HepG2 (cell line): Measurements from ENCODE around the gene CHKB. TPM values are rescaled to one million over a fixed set of nuclear protein-coding genes. Genes with fewer than 3 reads are reported as not detected.
A peak's percentile ranks its signal among the peaks of the same experiment; 100 is the strongest.

Source experiments
- ATAC-seq: fragments of 200-7000 bp; cut with Tn5 transposase; 3 replicates; pipeline ENCODE4 v1.9.1; 2020; ENCODE audit warnings: mild to moderate bottlenecking, moderate library complexity
- BruUV-seq: library from RNA; stranded (reverse); fragments of 400-500 nt; replicated peaks from 2 replicates; lab custom pipeline; 2021; lab: Mats Ljungman, UMichigan
- CTCF ChIA-PET: fragments of 300-600 bp; formaldehyde crosslinking; extraction: SDS; loops from one replicate; lab custom pipeline; 2021; ENCODE audit warnings: low total read pairs, inconsistent platforms, low intra/inter-chr PET ratio; lab: Yijun Ruan, JAX
- POLR2A ChIA-PET: fragments of 350-600 bp; sonication (Branson Sonifier 250); formaldehyde crosslinking; loops from one replicate; lab custom pipeline; 2020; ENCODE audit warnings: antibody characterized with exemption, inconsistent platforms; lab: Yijun Ruan, JAX
- DNase-seq: peaks from one replicate; pipeline ENCODE4 v3.0.0-alpha.2; 2015; ENCODE audit warnings: low spot score
- FAIRE-seq: peaks from 3 replicates; lab custom pipeline; 2011; peaks lifted over from hg19 to GRCh38; lab: Jason Lieb, UNC
- H2AFZ ChIP-seq: one replicate; pipeline ENCODE4 v1.6.1; 2011; ENCODE audit warnings: low read length, inconsistent platforms
- H3K27ac ChIP-seq: fragments of 300-600 bp; 3 replicates; pipeline ENCODE4 v1.8.0; 2011; ENCODE audit warnings: mixed run types, mild to moderate bottlenecking, mixed read lengths, low read length, inconsistent platforms; ENCODE audit not compliant: insufficient read depth; ENCODE audit errors: extremely low read length
- H3K27me3 ChIP-seq, 2 experiments: fragments of 200-600 bp in 1 of 2; 2 replicates in 1 of 2; 3 replicates in 1 of 2; pipeline versions ENCODE4 v1.6.0 to v1.8.0; 2011; ENCODE audit warnings: low read length in 2 of 2, mild to moderate bottlenecking in 2 of 2, moderate library complexity in 2 of 2, inconsistent platforms in 1 of 2; ENCODE audit not compliant: insufficient read depth in 2 of 2, control insufficient read depth in 1 of 2
- H3K36me3 ChIP-seq, 2 experiments: fragments of 200-600 bp in 1 of 2; replicated peaks in 1 of 2; 2 replicates in 1 of 2; 3 replicates in 1 of 2; pipeline versions ENCODE4 v1.5.1 to v1.8.0; 2011; ENCODE audit warnings: low read length in 2 of 2, inconsistent platforms in 1 of 2; ENCODE audit not compliant: insufficient read depth in 2 of 2, control insufficient read depth in 1 of 2
- H3K4me1 ChIP-seq: 2 replicates; pipeline ENCODE4 v1.5.1; 2012; ENCODE audit warnings: low read length, inconsistent platforms; ENCODE audit not compliant: insufficient read depth
- H3K4me2 ChIP-seq: 2 replicates; pipeline ENCODE4 v1.6.0; 2011; ENCODE audit warnings: low read depth, low read length, inconsistent platforms
- H3K4me3 ChIP-seq, 3 experiments: fragments of 200-600 bp in 1 of 3; sonication (generic), shearing (Covaris generic) in 1 of 3; replicated peaks in 1 of 3; 2 replicates each; pipeline ENCODE4 v1.5.1; 2011 to 2016; ENCODE audit warnings: low read length in 3 of 3, inconsistent platforms in 2 of 3, low read depth in 2 of 3, mild to moderate bottlenecking in 2 of 3, control low read depth in 1 of 3, mixed read lengths in 1 of 3; ENCODE audit not compliant: insufficient read depth in 1 of 3
- H3K79me2 ChIP-seq: one replicate; pipeline ENCODE4 v1.6.1; 2011; ENCODE audit warnings: low read length, inconsistent platforms; ENCODE audit not compliant: insufficient read depth
- H3K9ac ChIP-seq: 2 replicates; pipeline ENCODE4 v1.6.0; 2011; ENCODE audit warnings: mild to moderate bottlenecking, low read depth, low read length, inconsistent platforms; ENCODE audit not compliant: insufficient read depth
- H3K9me3 ChIP-seq: 2 replicates; pipeline ENCODE4 v1.5.1; 2012; ENCODE audit warnings: mild to moderate bottlenecking, low read length
- H4K20me1 ChIP-seq: 2 replicates; pipeline ENCODE4 v1.6.0; 2011; ENCODE audit warnings: inconsistent platforms, mild to moderate bottlenecking, low read length, moderate library complexity; ENCODE audit not compliant: insufficient read depth
- AGO1 ChIP-seq: fragments of 200-400 bp; formaldehyde crosslinking; IDR thresholded peaks from 2 replicates; pipeline ENCODE4 v1.6.1; 2017; ENCODE audit warnings: mild to moderate bottlenecking, low read depth, low read length, moderate library complexity; ENCODE audit not compliant: poor library complexity, severe bottlenecking
- AKAP8 ChIP-seq: sonication (generic); formaldehyde crosslinking; IDR thresholded peaks from 2 replicates; pipeline ENCODE4 v1.5.1; 2020; ENCODE audit warnings: mild to moderate bottlenecking, missing genetic modification reagents
- ATAD3A ChIP-seq: sonication (generic); formaldehyde crosslinking; IDR thresholded peaks from 2 replicates; pipeline ENCODE4 v1.4.0; 2020; ENCODE audit warnings: missing genetic modification reagents
- MBNL3 ChIP-seq: fragments of 250-450 bp; sonication (Bioruptor Pico); conservative IDR thresholded peaks from 2 replicates; pipeline ENCODE4 v1.8.0; 2022; ENCODE audit warnings: mild to moderate bottlenecking, inconsistent platforms
- MXI1 ChIP-seq: IDR thresholded peaks from 3 replicates; pipeline ENCODE4 v1.6.1; 2012; ENCODE audit warnings: low read depth, low read length, inconsistent platforms, borderline replicate concordance
- NFKB2 ChIP-seq: sonication (generic); formaldehyde crosslinking; IDR thresholded peaks from 2 replicates; pipeline ENCODE4 v1.4.0; 2020; ENCODE audit warnings: missing genetic modification reagents, borderline replicate concordance
- POLR2AphosphoS5 ChIP-seq: IDR thresholded peaks from 2 replicates; pipeline ENCODE4 v1.6.1; 2012; ENCODE audit warnings: low read depth, low read length
- REL ChIP-seq: sonication (generic); formaldehyde crosslinking; conservative IDR thresholded peaks from 2 replicates; pipeline ENCODE4 v1.8.0; 2022; ENCODE audit warnings: mild to moderate bottlenecking, missing genetic modification reagents, moderate library complexity
- SKI ChIP-seq: fragments of 450-650 bp; IDR thresholded peaks from one replicate; pipeline ENCODE4 v1.6.1; 2018; ENCODE audit warnings: mild to moderate bottlenecking; ENCODE audit not compliant: partially characterized antibody
- SPEN ChIP-seq: sonication (generic); formaldehyde crosslinking; IDR thresholded peaks from 2 replicates; pipeline ENCODE4 v1.5.1; 2020; ENCODE audit warnings: low read depth, mild to moderate bottlenecking, missing genetic modification reagents
- SSRP1 ChIP-seq: IDR thresholded peaks from 2 replicates; pipeline ENCODE4 v1.6.1; 2016; ENCODE audit warnings: control low read depth
- TP53 ChIP-seq: sonication (generic); formaldehyde crosslinking; conservative IDR thresholded peaks from 2 replicates; pipeline ENCODE4 v1.4.0; 2020; ENCODE audit warnings: missing genetic modification reagents
- ZNF546 ChIP-seq: sonication (generic); formaldehyde crosslinking; conservative IDR thresholded peaks from 2 replicates; pipeline ENCODE4 v1.8.1; 2023; ENCODE audit warnings: mild to moderate bottlenecking, missing genetic modification reagents
- ZNF713 ChIP-seq: sonication (generic); formaldehyde crosslinking; IDR thresholded peaks from 2 replicates; pipeline ENCODE4 v1.4.0; 2020; ENCODE audit warnings: mild to moderate bottlenecking, missing genetic modification reagents
- ZNF792 ChIP-seq: IDR thresholded peaks from 2 replicates; pipeline ENCODE4 v1.6.1; 2016
- ZNF878 ChIP-seq: sonication (generic); formaldehyde crosslinking; IDR thresholded peaks from 2 replicates; pipeline ENCODE4 v1.8.1; 2023; ENCODE audit warnings: mild to moderate bottlenecking, missing genetic modification reagents, moderate library complexity
- ZZZ3 ChIP-seq: sonication (generic); formaldehyde crosslinking; IDR thresholded peaks from 2 replicates; pipeline ENCODE4 v1.4.0; 2020; ENCODE audit warnings: missing genetic modification reagents, mild to moderate bottlenecking, borderline replicate concordance
- WGBS: methylation state at CpG from one replicate; pipeline ENCODE4 v1.1.6; 2017; ENCODE audit warnings: low lambda C conversion rate; 5-methylcytosine and 5-hydroxymethylcytosine counted together
- in situ Hi-C: cut with HindIII; loops from 2 replicates; pipeline ENCODE4 v1.10.0; 2017; ENCODE audit warnings: low pct_unique_long_range_greater_than_20kb; ENCODE audit not compliant: extremely low pct_ligation_motif_present
- intact Hi-C: fragments of 100-400 bp; cut with micrococcal nuclease; formaldehyde crosslinking; loops from one replicate; pipeline ENCODE4 v1.10.0; 2022; ENCODE audit not compliant: unreplicated experiment
- polyA plus RNA-seq, 8 experiments: library from polyadenylated mRNA; depleted of rRNA in 3 of 8; stranded (reverse) in 7 of 8; unstranded in 1 of 8; fragments of >200 nt; fragmentation: Illumina TruSeq in 4 of 8; extraction: Trizol in 4 of 8; gene quantifications; 2 replicates each; pipeline versions ENCODE4 v1.2.1 to v1.2.3, GENCODE V29; 2011 to 2016; ENCODE audit warnings: low read depth in 4 of 8, missing spikeins in 1 of 8, mixed read lengths in 1 of 8; ENCODE audit not compliant: insufficient read depth in 1 of 8
- total RNA-seq, 5 experiments: library from RNA; depleted of rRNA; stranded (reverse); fragments of >200 nt; fragmentation: Illumina TruSeq; extraction: Trizol; gene quantifications; 2 replicates each; pipeline ENCODE4 v1.2.3, GENCODE V29; 2016; ENCODE audit warnings: low read depth in 1 of 5
- TF ChIP-seq, protein P1 (sequence below): sonication (generic); formaldehyde crosslinking; IDR thresholded peaks from 2 replicates; pipeline ENCODE4 v1.4.0; 2020; ENCODE audit warnings: missing genetic modification reagents
- TF ChIP-seq, protein P2 (sequence below): sonication (generic); IDR thresholded peaks from 2 replicates; pipeline ENCODE4 v1.6.1; 2016; ENCODE audit warnings: low read depth, borderline replicate concordance
- TF ChIP-seq, protein P3 (sequence below): sonication (generic); formaldehyde crosslinking; IDR thresholded peaks from 2 replicates; pipeline ENCODE4 v1.5.1; 2020; ENCODE audit warnings: missing genetic modification reagents, mild to moderate bottlenecking, borderline replicate concordance
- TF ChIP-seq, protein P4 (sequence below): sonication (generic); formaldehyde crosslinking; IDR thresholded peaks from 2 replicates; pipeline ENCODE4 v1.8.1; 2023; ENCODE audit warnings: mild to moderate bottlenecking, missing genetic modification reagents

Gene CHKB
- total and polyA plus RNA-seq, 2 of the 13 experiments (the other 11 are each of a cell fraction or from before 2014, with no cell fraction given): 24.5 to 42.7 TPM

DNA sequence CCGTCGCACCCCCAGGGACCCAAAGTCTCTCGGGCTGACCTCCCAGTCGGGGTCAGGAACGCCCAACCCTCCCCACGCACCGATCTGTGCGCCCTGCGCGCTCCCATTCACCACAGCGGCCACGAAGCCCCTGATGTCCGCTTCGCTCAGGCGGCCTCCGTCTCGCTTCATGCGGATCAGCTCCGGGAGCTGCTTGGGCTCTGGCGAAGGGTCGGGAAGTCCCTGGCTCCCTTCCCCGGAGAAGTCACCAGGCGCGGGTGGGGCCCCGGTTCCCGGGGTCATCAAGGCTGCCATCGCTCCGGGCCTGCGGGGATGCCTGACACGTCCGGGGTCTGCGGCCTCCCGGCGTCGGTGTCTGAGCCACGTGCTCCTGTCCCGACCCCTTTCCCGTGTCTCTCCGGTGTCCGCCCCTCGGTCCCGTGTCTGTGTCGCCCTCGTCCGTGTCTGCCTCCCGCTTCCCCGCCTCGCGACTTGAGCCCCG, 53.2 kb downstream of the CHKB start:
- Histone ChIP-seq H3K9me3 (no peaks in the 10 kb centered on the region), H3K27ac (peak overlapping the region; percentile 74), H3K4me1 (peaks cover 72% of the 10 kb centered on the region), H3K36me3 (no peaks in the 10 kb centered on the region), H3K4me2 (peak overlapping the region; percentile 44; the same call in 1 of the 2 replicates), H3K79me2 (peaks cover 8% of the 10 kb centered on the region), H3K27me3 (0 out of 5 replicates have a peak, but pooled peaks cover 0 to 6% of the 10 kb centered on the region in 2 experiments), H2AFZ (no peak overlapping the region), H3K4me3 (peak overlapping the region in 2 of 3 experiments; percentile 33 to 83; a peak in 3 of 6 replicates), H3K9ac (peak overlapping the region; percentile 73), H4K20me1 (peaks cover 2% of the 10 kb centered on the region; the same call in 1 of the 2 replicates)
- FAIRE-seq: no peak
- in situ Hi-C loops (no loop called here), intact Hi-C loops (loop anchor here (5.0 kb wide), 1 partner anchor 33 kb away; the partner anchor contains the start of gene SYCE3)
- no peak for DNase-seq
- BruUV-seq: no TSS peak
- ATAC-seq: no peak
- WGBS: 24% methylated on average over 15 of the region's 50 CpGs
- ChIA-PET POLR2A (interaction anchor here (0.9 to 1.9 kb wide), 11 partner anchors 8 to 170 kb away, joined by 3 to 10 read pairs (median 4); partner anchors contain the start of genes CHKB, KLHDC7B, LMF2 and NCAPH2), CTCF (no interaction called here)
- TF ChIP-seq ZNF546: no peak
- no peak for TF ChIP-seq SSRP1 (CRISPR knock-in tag)
- no peak for TF ChIP-seq ATAD3A
- TF ChIP-seq ZNF792: no peak
- peak; percentile 33; the same call in 1 of the 3 replicates for TF ChIP-seq MXI1
- 0 out of 2 replicates have a peak, but pooled peaks have one; percentile 12 for TF ChIP-seq NFKB2 (CRISPR knock-in tag)
- TF ChIP-seq, protein P1, sequence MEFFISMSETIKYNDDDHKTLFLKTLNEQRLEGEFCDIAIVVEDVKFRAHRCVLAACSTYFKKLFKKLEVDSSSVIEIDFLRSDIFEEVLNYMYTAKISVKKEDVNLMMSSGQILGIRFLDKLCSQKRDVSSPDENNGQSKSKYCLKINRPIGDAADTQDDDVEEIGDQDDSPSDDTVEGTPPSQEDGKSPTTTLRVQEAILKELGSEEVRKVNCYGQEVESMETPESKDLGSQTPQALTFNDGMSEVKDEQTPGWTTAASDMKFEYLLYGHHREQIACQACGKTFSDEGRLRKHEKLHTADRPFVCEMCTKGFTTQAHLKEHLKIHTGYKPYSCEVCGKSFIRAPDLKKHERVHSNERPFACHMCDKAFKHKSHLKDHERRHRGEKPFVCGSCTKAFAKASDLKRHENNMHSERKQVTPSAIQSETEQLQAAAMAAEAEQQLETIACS (CRISPR knock-in tag): no peak
- TF ChIP-seq, protein P2, sequence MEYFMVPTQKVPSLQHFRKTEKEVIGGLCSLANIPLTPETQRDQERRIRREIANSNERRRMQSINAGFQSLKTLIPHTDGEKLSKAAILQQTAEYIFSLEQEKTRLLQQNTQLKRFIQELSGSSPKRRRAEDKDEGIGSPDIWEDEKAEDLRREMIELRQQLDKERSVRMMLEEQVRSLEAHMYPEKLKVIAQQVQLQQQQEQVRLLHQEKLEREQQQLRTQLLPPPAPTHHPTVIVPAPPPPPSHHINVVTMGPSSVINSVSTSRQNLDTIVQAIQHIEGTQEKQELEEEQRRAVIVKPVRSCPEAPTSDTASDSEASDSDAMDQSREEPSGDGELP: no peak
- no peak for TF ChIP-seq SPEN (CRISPR knock-in tag)
- TF ChIP-seq ZNF713: no peak
- TF ChIP-seq, protein P3, sequence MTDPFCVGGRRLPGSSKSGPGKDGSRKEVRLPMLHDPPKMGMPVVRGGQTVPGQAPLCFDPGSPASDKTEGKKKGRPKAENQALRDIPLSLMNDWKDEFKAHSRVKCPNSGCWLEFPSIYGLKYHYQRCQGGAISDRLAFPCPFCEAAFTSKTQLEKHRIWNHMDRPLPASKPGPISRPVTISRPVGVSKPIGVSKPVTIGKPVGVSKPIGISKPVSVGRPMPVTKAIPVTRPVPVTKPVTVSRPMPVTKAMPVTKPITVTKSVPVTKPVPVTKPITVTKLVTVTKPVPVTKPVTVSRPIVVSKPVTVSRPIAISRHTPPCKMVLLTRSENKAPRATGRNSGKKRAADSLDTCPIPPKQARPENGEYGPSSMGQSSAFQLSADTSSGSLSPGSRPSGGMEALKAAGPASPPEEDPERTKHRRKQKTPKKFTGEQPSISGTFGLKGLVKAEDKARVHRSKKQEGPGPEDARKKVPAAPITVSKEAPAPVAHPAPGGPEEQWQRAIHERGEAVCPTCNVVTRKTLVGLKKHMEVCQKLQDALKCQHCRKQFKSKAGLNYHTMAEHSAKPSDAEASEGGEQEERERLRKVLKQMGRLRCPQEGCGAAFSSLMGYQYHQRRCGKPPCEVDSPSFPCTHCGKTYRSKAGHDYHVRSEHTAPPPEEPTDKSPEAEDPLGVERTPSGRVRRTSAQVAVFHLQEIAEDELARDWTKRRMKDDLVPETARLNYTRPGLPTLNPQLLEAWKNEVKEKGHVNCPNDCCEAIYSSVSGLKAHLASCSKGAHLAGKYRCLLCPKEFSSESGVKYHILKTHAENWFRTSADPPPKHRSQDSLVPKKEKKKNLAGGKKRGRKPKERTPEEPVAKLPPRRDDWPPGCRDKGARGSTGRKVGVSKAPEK (CRISPR knock-in tag): no peak
- TF ChIP-seq REL (CRISPR knock-in tag): no peak
- peak; percentile 3; the same call in 1 of the 2 replicates for TF ChIP-seq AKAP8
- TF ChIP-seq POLR2AphosphoS5: no peak
- no peak for TF ChIP-seq SKI
- TF ChIP-seq AGO1: peak; percentile 95
- TF ChIP-seq ZZZ3 (CRISPR knock-in tag): no peak
- TF ChIP-seq ZNF878 (CRISPR knock-in tag): no peak
- TF ChIP-seq TP53 (CRISPR knock-in tag): no peak
- no peak for TF ChIP-seq MBNL3 (CRISPR knock-in tag)
- TF ChIP-seq, protein P4, sequence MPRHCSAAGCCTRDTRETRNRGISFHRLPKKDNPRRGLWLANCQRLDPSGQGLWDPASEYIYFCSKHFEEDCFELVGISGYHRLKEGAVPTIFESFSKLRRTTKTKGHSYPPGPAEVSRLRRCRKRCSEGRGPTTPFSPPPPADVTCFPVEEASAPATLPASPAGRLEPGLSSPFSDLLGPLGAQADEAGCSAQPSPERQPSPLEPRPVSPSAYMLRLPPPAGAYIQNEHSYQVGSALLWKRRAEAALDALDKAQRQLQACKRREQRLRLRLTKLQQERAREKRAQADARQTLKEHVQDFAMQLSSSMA: peak; percentile 14; the same call in 1 of the 2 replicates
